Kidney (tissue), 14 donors: Measurements from ENCODE around the gene RRAS2. TPM values are rescaled to one million over a fixed set of nuclear protein-coding genes. Genes with fewer than 3 reads are reported as not detected.
A peak's percentile ranks its signal among the peaks of the same experiment; 100 is the strongest.
"Not testable (repeated sequence)": the region's sequence is repeated elsewhere in the genome, so short reads cannot be mapped to it uniquely, and the experiment has no call there.

Experiments used
- DNase-seq, 5 donors: peaks; one replicate each; pipeline ENCODE4 v3.0.0-alpha.2; 2013 to 2020
- FAIRE-seq: peaks from 2 replicates; lab custom pipeline; 2012; peaks lifted over from hg19 to GRCh38; lab: Jason Lieb, UNC
- H3K27ac ChIP-seq, 2 donors: one replicate each; pipeline ENCODE4 v1.7.0; 2013; ENCODE audit warnings: low read depth in 2 of 2, low read length in 2 of 2, inconsistent platforms in 1 of 2
- H3K27me3 ChIP-seq: one replicate; pipeline ENCODE4 v1.7.1; 2013; ENCODE audit warnings: low read length, inconsistent platforms; ENCODE audit not compliant: control insufficient read depth, insufficient read depth
- H3K36me3 ChIP-seq, 3 donors: one replicate each; pipeline versions ENCODE4 v1.7.0 to v1.7.1; 2013; ENCODE audit warnings: low read length in 3 of 3, control low read depth in 1 of 3, inconsistent platforms in 1 of 3; ENCODE audit not compliant: insufficient read depth in 3 of 3, control insufficient read depth in 2 of 3
- H3K4me1 ChIP-seq, 3 donors: one replicate each; pipeline versions ENCODE4 v1.7.0 to v1.7.1; 2013; ENCODE audit warnings: low read length in 3 of 3, inconsistent platforms in 1 of 3, low read depth in 1 of 3; ENCODE audit not compliant: control insufficient read depth in 2 of 3, insufficient read depth in 2 of 3
- H3K4me3 ChIP-seq, 3 donors: one replicate each; pipeline versions ENCODE4 v1.7.0 to v1.8.1; 2013; ENCODE audit warnings: low read length in 3 of 3, control low read depth in 1 of 3, inconsistent platforms in 1 of 3
- H3K9ac ChIP-seq, 3 donors: one replicate each; pipeline versions ENCODE4 v1.7.0 to v1.7.1; 2013; ENCODE audit warnings: low read length in 3 of 3, control low read depth in 1 of 3, inconsistent platforms in 1 of 3
- H3K9me3 ChIP-seq, 3 donors: one replicate each; pipeline versions ENCODE4 v1.7.0 to v1.7.1; 2013; ENCODE audit warnings: low read length in 3 of 3, control low read depth in 1 of 3, inconsistent platforms in 1 of 3; ENCODE audit not compliant: control insufficient read depth in 2 of 3, insufficient read depth in 1 of 3
- intact Hi-C: fragments of 100-400 bp; cut with DNase I; formaldehyde crosslinking; loops from one replicate; pipeline ENCODE4 v1.11.1; 2022
- polyA plus RNA-seq: library from polyadenylated mRNA; stranded (reverse); fragments of 350-450 nt; fragmentation: Illumina TruSeq; extraction: RNeasy Lipid Tissue Mini Kit (QIAGEN cat#74804); gene quantifications from one replicate; pipeline ENCODE4 v1.2.3, GENCODE V29; 2014; ENCODE audit warnings: low read depth, low replicate concordance; ENCODE audit not compliant: insufficient read depth
- total RNA-seq: library from RNA; stranded (reverse); fragmentation: NEBNext Ultra II Directional; extraction: Animal tissue kit (Norgen Biotek cat#: 25700); gene quantifications from one replicate; pipeline ENCODE4 v1.2.1, GENCODE V29; 2021
- TF ChIP-seq, protein P1 (sequence below): IDR thresholded peaks from 3 replicates; pipeline ENCODE4 v1.5.1; 2012; ENCODE audit warnings: mild to moderate bottlenecking, moderate library complexity, borderline replicate concordance; ENCODE audit not compliant: insufficient read depth; ENCODE audit errors: extremely low read depth
- donor health status: control.
- donor health status: control.
- donor health status: control.
- donor health status: control.
- donor health status: control.
- donor health status: DM: yes; HTN: yes; CAD: no.
- donor health status: Normal renal cell carcinoma (clear cell type).

The RRAS2 gene
- total and polyA plus RNA-seq, 2 donors from 2014 or later, result 23.3 to 33.2 TPM

DNA sequence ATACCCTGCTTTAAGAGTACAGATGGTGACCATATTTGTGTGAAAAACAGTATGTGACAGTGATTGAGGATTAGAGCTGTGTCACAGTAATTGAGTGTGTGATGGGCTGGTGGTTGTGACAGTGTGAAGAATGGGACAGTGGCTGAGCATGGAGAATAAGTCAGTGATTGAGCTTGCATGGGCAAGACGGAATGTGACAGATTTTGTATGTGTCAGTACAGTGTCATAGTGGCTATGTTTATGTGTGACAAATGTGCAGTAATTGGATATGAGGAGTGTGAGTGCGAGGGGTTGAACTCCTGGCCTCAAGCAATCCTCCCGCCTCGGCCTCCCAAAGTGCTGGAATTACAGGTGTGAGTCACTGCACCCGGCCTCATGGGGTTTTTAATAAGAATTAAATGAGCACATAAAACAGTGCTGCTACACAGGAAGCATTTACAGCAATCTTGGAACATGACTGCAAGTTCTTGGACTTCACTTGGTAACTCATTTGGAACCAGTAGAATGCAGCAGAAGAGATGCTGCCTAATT is 583 bp upstream of the RRAS2 start:
- TF ChIP-seq, protein P1, sequence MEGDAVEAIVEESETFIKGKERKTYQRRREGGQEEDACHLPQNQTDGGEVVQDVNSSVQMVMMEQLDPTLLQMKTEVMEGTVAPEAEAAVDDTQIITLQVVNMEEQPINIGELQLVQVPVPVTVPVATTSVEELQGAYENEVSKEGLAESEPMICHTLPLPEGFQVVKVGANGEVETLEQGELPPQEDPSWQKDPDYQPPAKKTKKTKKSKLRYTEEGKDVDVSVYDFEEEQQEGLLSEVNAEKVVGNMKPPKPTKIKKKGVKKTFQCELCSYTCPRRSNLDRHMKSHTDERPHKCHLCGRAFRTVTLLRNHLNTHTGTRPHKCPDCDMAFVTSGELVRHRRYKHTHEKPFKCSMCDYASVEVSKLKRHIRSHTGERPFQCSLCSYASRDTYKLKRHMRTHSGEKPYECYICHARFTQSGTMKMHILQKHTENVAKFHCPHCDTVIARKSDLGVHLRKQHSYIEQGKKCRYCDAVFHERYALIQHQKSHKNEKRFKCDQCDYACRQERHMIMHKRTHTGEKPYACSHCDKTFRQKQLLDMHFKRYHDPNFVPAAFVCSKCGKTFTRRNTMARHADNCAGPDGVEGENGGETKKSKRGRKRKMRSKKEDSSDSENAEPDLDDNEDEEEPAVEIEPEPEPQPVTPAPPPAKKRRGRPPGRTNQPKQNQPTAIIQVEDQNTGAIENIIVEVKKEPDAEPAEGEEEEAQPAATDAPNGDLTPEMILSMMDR, result no peak
- H3K4me3 ChIP-seq, result peak overlapping the region; percentile 55 to 84 (median 56)
- H3K27me3 ChIP-seq, result no peaks in the 10 kb centered on the region
- H3K36me3 ChIP-seq, result no peaks in the 10 kb centered on the region
- intact Hi-C loops, result no loop called here
- DNase-seq, result no peak
- FAIRE-seq, result no peak
- peaks cover 0 to 5% (median 0%) of the 10 kb centered on the region in 3 donors for H3K4me1 ChIP-seq
- H3K9me3 ChIP-seq, result no peaks in the 10 kb centered on the region
- no peak overlapping the region for H3K27ac ChIP-seq
- H3K9ac ChIP-seq, result peak overlapping the region in 2 of 3 donors; percentile 54 to 56

DNA sequence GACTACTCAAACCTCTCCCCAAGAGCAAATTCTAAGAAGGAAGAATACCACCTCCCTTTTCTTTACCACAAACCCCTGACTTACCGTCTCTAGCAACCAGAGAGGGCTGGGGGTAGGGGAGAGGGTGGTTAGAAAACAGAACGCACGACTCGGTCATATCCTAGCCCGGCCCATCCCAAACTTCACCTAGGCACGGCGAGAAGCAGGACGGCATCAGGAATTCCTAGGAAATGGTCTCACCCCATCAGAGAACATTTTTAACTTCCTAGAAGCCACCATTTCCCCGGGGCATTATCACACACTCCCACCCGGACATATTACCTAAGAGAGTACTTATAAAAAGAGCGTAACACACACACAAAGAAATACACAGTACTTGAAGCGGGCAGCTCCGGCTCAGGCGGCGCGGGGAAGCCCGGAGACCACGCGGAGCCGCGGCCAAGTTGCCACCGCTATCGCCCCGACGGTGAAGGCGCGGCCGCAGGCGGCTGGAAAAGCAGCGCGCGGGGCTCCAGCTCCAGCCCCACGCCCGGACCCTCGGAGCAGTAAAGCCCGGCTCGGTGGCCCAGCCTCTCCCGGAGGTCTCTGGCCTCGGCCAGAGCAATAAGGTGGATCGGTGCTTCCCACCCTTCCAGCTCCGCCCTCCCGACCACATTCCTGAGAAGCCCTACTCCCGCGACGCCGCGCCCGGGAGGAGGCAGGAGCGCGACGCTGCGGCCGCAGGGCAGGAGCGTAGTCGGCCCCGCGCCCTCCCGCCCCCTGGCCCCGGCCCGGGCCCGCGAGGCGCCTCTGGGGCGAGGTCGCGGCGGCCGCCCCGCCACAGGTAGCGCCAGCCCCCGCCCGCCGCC is 878 bp downstream of the RRAS2 start:
- Histone ChIP-seq H3K9ac (peak overlapping the region; percentile 57 to 71 (median 70)), H3K36me3 (no peaks in the 10 kb centered on the region), H3K27ac (peak overlapping the region; percentile 49 to 73), H3K9me3 (no peaks in the 10 kb centered on the region), H3K4me1 (peaks cover 0 to 5% (median 0%) of the 10 kb centered on the region in 3 donors), H3K4me3 (peak overlapping the region; percentile 82 to 89 (median 84)), H3K27me3 (no peaks in the 10 kb centered on the region)
- TF ChIP-seq, protein P1, result no peak
- FAIRE-seq (no peak), DNase-seq (peak; percentile 83 to 92 (median 85))
- intact Hi-C loops, result no loop called here

DNA sequence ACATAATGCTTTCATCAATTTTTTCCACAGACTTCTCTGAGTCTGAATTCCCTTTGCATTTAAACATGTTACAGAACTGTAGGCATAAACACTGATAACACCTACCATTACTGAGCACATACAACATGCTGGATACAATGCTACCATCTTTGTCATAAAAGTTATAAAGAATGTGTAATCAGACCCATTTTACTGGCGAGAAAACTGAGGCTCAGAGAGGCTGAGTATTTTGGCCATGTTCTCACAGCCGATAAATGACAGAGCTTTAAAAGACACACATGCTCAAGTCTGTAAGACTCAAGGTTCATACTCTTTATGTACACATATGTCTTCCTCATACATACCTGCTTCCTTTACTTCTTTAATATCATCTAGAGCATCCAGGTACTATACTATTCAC is 2.6 kb downstream of the RRAS2 start:
- Histone ChIP-seq H3K36me3 (no peaks in the 10 kb centered on the region), H3K27ac (no peak overlapping the region), H3K9me3 (no peaks in the 10 kb centered on the region), H3K9ac (no peak overlapping the region), H3K4me3 (no peak overlapping the region), H3K4me1 (peaks cover 0 to 5% (median 0%) of the 10 kb centered on the region in 3 donors), H3K27me3 (no peaks in the 10 kb centered on the region)
- DNase-seq, result no peak
- TF ChIP-seq, protein P1, result no peak
- FAIRE-seq, result no peak
- intact Hi-C loops, result no loop called here

DNA sequence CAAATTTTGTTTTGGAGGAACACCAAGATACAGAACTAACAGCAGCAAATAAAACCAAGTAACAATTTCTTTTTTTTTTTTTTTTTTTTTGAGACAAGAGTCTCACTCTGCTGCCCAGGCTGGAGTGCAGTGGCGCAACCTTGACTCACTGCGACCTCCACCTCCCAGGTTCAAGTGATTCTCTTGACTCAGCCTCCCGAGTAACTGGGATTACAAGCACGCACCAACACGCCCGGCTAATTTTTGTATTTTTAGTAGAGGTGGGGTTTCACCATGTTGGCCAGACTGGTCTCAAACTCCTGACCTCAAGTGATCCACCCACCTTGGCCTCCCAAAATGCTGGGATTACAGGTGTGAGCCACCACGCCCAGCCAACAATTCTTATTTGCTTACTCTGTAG is 4.4 kb downstream of the RRAS2 start:
- H3K27ac ChIP-seq, H3K36me3 ChIP-seq, FAIRE-seq, H3K4me1 ChIP-seq, H3K9ac ChIP-seq, intact Hi-C loops, DNase-seq, H3K9me3 ChIP-seq, H3K27me3 ChIP-seq, H3K4me3 ChIP-seq: not testable (repeated sequence)
